ENCODE measurements around the gene CLK2.
A peak's percentile ranks its signal among the peaks of the same experiment; 100 is the strongest.

- TF ChIP-seq CTCF (IDR thresholded peaks at IDR 0.05; ENCODE audit: insufficient read depth, low read length) (no peak), POLR2AphosphoS5 (IDR thresholded peaks at IDR 0.05; ENCODE audit: low read depth) (no peak), GABPA (IDR thresholded peaks at IDR 0.05; ENCODE audit: low read depth) (peak; percentile 75), REST (IDR thresholded peaks at IDR 0.05; ENCODE audit: insufficient replicate concordance, low read depth) (no peak), SPI1 (IDR thresholded peaks at IDR 0.05; ENCODE audit: borderline replicate concordance, low read depth) (no peak)
These were observed 11.8 kb downstream of the CLK2 start for GRCh38 chr1:155261493-155261851.

Data from HL-60 (cell line).